HK-2 (cell line): Measurements from ENCODE around the gene GFOD1.
A peak's percentile ranks its signal among the peaks of the same experiment; 100 is the strongest.
"Not testable (repeated sequence)": the region's sequence is repeated elsewhere in the genome, so short reads cannot be mapped to it uniquely, and the experiment has no call there.

Experiments
- DNase-seq: peaks from one replicate; pipeline ENCODE4 v3.0.0-alpha.2; 2018; ENCODE audit not compliant: unreplicated experiment

GFOD1 gene

DNA sequence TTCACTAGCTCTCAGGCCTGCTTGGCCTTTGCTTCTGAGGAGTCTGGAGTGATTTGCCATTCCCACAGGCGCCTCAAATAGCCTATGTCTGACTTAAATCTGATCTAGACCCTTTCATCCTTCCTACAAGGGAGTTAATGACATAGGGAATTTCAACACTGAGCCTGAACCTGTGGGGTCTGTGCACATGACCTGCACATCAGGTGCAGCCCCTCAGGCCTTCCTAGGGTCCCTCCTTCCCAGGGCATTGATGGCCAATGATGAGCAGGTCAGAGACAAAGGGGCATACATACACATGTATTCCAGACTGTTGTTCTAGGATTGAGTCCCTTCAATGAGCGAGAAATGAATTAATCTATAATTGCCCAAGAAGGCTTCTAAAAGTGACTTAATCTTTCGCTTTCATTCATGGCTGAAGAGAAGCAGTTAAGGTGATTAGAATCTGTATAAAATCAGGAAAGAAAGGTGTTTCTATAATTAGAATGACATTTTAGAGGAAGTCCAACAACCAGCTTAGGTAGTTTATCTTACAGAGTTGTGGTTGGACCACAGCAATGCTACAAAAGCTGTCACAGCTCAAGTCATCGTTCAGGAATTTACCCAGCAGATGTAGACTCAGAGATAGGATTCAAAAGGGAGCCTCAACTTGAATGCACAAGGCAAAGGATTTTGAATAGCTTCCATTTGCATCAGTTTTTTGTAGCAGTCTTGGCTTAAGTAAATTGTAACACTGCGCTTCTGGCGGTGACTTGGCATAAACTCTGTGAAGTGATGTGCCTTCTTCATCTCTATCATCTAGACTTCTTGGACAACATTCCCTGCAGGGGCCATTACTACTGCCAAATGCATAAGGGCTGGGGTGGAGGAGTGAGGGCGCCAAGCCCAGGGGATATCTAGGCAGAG lies 132.1 kb downstream of the GFOD1 start:
- peak; percentile 37 for DNase-seq

DNA sequence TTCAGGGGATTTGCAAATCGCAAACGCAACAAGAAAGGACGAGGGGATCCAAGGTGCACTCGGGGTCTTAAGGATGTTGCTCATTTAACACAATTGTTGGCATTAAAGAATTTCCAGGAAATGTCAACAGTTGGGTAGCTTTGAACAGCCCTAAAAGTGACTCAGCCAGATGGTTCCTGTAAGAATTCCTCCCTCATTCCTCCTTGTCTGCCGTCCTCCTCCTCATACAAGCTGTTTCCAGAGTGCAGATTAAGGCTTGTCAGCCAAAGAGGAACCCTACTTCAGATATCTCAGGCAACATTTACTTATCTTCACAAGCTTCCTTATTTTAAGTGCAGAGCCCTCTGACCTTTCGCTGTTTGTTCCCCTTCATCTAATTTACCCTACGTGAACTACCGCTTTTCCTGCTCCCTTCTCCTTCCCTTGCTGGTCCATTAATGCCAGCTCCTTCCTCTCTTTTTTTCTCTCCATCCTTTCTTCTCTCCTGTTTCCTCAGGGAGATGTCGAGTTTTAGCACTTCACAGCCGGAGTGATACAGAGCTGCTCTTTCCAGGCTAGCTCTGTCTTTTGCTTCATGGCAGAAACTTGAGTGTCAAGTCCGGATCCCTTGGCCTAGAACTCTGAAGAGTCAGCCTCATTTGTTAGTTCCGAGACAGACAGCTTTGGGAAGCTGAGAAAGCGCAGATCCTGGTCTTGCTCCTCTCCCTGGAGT lies 132.9 kb downstream of the GFOD1 start:
- peak; percentile 9 for DNase-seq

DNA sequence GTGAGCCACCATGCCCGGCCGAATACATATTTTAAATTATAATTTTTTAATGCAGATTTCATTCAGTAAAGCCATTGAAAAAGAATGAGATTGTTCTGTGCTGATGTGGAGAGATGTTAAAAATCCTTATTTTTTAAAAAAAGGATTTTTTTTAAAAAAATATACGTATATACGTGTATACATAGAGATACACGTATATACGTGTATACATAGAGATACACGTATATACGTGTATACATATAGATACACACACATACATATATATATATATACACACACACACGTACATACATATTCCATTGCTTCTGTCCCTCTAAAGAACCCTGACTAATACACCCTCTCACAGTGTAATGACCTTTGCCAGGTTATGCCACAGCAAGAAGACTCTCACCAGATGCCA lies 135.2 kb downstream of the GFOD1 start:
- DNase-seq = no peak

DNA sequence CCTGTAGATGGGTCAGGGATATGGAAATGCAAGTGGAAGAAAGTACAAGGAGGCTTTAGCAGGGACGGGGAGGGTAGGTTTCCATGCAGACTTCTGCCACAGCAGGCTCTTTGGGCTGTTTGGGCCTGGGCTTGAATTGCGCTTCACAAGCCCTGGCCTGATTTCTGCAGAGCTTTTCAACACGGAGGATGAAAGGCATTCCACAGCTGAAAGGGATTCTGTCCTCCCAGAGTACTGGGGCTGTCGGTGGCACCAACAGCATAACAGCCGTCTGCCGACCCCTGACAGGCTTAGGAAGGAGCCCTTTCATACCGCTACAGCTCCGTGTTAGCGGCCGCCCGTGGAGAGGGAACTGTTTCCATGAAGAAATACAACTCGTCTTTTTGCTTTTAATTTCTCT lies 136.1 kb downstream of the GFOD1 start:
- no peak for DNase-seq

DNA sequence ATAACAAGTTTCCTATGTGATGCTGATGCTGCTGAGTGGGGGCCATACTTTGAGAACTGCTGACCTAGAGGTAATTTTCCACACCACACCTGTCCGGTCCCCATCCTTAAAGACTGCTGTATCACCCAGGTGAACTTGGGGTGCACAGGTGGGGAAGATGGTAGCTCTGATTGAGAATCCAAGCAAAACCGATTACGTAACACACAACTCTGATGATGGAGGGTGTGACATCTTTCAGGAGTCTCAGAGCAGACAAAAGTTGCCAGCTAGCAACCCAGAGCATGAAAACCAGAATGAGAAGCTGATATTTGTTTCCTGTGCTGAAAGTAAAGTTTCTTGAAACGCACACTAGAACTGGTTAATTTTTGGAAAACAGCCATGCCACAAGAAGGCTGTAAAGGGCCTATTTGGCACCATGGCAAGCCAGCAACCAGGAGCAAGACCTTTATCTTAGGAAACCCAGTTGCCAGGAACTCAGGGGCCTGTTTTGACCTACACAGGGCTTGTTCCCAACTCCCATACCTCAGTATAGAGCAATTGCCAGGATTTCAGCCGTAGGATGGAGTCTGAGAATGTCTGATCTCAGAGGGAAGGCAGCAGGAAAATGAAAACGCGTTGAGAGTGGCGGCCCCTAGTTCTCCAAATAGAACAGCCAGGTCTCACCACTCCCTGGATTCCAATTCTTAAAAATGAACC lies 137.4 kb downstream of the GFOD1 start:
- no peak for DNase-seq

DNA sequence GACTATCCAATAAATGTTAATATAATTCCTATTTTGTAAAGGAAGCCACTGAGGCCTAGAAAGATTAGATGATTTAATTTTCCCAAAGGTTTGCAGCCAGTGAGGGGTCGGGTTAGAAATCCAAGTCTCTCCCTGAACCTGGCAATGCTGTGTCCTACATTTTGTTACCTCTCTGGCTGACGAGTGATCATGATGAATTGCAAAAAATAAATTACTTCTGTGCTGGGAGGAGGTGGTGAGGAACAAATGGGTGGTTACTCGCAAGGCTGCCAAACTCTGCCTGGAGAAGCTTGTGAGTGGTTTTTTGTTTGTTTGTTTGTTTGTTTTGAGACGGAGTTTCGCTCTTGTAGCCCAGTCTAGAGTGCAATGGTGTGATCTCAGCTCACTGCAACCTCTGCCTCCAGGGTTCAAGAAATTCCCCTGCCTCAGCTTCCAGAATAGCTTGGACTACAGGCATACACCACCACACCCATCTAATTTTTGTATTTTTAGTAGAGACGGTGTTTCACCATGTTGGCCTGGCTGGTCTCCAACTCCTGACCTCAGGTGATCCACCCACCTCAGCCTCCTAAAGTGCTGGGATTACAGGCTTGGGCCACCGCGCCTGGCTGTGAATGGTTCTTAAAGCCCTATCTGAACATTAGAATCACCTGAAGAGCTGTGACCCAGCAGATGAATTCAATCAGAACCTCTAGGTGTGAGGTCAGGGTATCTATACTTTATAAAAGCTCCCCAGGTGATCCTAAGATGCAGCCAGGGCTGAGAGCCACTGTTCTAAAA lies 138.9 kb downstream of the GFOD1 start:
- DNase-seq = no peak

DNA sequence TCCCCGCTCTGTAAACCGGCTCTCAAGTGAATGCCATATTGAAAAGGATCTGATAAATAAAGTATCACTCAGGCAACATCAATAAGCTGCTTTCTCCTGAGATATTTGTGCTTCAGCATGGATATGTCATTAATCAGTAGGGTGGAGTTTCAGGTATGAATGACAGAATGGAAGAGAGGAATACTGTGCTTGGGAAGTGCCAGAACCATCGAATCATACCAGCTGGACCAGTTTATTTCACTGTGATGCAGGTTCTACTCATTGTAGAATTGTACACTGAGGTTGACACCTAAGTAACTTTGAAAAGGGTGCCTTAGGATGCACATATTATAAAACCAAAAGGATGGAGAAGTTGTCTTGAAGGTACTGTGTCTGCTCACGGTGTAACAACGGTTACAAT lies 141.2 kb downstream of the GFOD1 start:
- DNase-seq = no peak

DNA sequence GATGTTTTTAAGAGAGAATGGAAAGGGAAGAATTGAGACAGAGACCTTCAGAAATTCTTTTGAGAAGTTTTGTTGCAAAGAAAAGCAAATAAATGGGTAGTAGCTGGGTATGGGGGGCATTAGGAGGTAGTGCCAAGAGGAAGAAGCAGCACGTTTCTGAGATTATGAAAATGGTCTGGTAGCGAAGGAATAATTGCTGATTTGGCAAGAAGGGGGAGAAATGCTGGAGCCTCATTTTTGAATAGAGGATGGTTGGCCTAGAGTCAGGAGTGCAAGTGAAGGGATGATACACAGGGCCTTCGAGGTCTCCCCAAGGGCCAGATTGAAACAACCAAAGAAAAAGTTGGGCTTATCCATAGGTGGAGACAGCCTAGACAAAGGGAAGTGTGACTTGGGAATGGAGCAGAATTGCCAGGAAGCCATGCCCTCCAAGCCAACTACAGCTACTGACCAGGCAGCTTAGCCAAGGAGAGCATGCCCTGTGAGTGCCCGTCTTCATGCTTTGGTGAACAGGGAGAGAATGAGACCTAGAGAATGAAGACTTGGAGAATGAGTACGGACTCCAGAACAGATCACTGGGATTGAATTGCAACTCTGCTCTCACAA lies 144.9 kb downstream of the GFOD1 start:
- DNase-seq = no peak

DNA sequence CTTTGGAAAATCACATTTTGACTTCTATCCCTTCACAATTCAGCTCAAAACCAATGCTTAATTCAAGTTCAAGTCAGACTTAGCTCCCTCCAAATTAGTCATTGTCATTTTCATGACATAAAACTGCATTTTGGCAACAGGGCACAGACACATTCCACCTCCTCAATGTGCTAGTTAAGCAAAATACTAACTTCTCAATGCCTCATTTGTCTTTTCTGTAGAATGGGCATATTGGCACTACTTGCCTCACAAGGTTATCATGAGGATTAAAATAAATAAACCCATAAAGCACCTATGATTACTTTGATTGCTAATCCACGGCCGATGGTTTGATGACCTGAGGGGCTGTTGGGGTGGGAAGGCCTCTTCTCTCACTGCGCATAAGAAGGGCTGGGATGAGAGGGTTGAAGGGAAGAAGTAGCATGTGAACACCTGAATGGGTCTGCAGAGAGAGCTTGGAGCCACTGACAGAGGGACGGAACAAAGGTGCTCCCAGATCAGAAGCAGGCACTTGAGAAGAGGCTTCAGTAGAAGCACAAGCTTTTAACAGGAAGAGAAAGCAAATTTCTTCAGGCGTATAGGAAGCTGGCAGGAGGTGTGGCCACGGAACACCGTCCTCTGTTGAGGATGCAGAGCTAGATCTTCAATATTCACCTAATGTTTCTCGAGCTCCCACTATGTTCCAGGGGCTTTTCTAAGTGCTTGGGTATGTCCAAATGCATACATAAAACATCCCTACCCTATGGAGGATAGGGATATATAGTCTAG lies 147.4 kb downstream of the GFOD1 start:
- no peak for DNase-seq

DNA sequence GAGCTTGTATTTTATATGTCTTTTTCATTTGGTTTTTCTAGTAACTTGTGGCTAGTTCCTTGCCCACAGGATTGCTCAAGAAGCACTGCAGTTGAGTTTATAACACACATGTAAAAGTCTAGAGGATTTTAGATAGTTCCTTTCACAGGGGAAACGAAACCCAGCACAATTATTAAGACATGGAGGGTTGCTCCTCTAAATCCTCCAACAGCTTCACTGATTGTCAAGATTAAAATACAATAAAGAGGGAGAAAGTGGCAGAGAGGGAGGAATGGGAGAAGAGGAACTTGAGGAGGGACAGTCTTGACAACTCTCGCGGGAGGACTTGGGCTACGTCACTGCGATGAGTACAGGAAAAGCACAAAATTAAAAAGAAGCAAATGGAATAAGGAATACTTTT lies 149.4 kb downstream of the GFOD1 start:
- DNase-seq = no peak

DNA sequence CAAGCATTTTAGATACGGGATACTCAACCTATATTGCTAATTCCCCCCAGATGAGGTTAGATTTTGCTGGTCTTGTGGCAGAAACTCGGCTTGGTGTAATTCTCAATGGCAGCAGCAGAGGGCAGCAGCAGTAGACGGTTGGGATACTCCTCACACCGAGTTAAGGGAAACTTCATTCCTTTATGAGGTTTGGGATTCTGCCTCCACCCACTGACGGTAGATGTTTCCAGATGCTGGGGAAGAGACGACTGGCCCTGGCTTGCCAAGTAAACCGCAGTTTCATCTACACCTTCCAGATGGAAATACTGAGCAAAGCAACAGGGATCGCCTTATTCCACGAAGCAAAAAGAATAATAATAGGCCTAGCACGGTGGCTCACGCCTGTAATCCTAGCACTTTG lies 150.8 kb downstream of the GFOD1 start:
- peak; percentile 80 for DNase-seq

DNA sequence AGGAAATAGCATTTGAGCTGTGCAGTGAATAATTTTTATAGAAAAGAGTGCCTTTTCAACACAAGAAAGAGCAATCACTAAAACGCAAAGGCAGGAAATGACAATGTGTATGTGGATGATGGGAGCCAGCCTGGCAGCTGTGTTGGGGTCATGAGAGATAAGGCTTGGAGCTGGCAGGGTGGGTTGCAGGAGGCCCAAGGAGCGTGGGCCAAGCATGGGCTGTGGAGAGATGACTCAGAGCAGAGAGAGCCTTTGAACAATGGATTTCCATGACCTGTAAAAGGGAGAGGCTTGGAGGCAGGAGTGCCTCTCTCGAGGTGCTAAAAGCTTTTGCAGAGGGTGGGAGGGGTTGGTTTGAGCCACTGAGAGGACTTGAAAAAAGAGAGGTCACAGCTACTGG lies 152.4 kb downstream of the GFOD1 start:
- DNase-seq = no peak

DNA sequence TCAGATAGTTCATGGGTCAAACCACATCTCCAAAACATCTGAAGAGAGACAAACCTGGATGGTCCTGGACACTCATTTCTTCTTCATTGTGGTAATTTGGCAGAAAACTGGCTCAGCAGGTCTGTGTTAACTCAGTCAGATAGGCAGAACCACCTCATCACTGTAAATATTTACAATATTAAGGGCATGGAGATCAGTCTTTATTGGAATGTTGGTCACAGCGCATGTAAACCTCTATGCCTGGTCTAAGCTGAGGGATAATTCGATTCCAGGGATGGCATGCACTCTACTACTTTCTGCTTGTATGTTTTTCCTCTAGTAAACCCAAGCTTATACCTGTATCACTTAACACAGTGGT lies 155.1 kb downstream of the GFOD1 start:
- DNase-seq = no peak

DNA sequence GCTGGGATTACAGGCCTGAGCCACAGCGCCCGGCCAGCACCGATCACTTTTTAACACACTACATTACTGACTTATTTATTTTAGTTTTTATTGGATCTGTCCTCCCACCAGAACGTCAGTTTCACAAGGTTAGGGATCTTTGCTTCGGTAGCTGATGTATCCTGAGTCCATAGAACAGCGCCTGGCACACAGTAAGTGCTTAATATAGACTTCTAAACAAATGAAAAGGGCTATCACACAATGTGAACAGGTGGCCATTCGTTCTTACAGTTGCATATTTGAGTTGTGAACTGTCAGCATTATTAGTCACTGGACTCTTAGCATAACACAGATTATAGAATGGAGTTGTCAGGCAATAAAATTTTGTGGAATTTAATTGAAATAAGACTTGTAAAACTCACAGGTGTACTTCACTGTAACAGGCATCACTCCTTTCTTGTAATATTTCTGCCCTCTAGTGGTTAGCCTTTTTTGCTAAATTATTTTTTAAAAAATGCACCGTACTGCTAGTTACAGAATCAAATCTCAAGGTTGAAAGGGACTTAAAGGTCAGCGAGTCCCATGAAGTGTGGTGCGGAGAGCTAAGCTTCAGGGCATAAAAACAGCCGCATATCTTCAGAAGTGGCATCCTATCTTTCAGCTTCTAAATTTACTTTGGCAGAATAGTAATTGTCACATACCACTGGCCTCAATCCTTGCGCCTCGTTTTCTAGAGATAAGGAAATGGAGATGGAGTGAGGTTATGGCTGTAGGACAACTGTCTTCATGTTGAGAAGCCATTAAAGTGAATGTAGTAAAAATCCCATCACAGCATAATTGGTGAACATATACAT lies 155.7 kb downstream of the GFOD1 start:
- no peak for DNase-seq

DNA sequence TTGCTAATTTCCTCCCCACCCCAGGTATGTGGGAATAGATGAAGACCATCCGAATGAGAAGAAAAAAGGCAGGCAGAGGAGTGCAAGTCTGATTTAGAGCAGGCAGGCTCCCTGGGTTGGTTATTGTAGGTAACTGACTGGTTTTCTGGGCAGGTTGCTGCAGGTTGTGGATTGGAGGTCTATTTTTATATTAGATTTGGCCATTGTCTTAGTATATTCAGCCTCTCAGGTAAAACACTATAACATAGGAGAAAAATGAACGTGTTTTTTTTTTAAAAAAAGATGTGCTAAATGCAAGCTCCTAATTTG lies 158.6 kb downstream of the GFOD1 start:
- DNase-seq = no peak

DNA sequence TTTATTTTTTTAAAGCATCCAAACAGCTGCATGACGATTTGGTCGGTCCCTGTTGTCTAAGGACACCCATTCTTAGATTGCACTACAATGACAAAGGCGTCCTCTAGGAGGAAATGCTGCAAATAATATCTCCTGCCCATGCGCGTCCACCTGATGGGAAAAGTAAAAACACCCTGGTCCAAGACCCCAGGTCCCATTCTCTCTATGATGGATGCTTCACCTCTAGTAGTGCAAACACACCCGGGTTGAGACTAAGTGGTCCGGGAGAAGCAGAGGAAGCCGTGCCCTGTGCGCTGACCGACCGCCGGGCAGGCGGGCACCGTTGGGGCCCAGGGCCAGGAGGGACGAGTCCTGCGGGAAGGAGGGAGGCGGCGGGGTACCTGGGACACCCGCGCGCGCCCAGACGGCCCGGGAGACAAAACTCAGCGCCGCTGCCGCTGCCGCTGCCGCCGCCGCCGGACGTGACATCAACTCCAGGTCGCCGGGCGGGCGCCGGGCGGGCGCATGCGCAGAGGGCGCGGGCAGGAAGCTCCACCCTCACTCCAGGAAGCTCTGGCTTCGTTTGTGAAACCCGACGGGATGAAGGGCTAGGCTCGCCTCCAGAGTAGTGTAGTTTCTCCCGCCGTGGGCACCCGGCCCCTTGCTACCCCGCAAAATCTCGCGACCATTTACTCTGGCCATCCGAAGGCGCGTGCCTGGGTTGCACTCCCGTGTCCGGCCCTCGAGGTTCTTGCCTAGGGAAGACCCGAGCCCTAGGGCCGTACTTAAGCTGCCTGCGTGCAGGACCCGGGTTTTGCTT lies 159.1 kb downstream of the GFOD1 start, which contains the start of gene TBC1D7:
Gene TBC1D7, minus strand, starts transcription at position 462 of the 799 bp plus-strand sequence. CDS start 1,639 bp downstream, outside the sequence.
- peak; percentile 96 for DNase-seq

DNA sequence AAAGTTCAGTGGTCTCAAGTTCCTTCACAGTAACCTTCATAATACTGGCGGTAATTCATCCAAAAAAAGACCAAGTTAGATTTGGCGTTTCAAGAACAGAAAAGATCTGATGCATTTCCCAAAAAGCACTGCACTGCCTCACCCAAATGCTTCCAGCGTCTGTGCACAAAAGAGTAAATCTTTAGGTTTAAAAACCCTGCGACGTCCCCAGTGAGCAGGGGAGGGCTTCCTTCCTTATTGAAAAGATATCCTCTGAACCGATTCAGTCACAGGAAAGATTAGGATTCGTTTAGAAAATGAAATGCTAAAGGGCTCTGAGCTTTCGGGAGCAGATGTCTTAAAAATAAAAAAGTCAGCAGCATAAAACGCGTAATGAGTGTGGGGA lies 159.7 kb downstream of the GFOD1 start:
- no peak for DNase-seq

DNA sequence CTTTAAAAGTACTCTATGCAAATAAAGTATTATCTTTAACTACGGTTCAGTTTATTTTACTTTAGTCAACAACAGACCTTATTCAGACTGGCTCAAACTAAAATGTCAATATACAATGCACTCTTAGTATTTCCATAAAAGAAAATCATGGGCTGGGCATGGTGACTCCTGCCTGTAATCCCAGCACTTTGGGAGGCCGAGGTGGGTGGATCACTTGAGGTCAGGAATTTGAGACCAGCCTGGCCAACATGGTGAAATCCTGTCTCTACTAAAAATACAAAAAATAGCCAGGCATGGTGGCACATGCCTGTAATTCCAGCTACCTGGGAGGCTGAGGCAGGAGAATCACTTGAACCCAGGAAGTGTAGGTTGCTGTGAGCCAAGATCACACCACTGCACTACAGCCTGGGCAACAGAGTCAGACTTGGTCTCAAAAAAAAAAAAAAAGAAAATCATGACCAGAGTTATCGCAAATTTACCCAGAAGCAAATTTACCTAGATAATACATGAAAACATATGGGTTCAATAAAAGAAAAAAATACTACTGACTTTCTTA lies 161.3 kb downstream of the GFOD1 start:
- DNase-seq = not testable (repeated sequence)
